Fibroblast of lung (primary cell): ENCODE measurements around the gene UBE2B. TPM values are rescaled to one million over a fixed set of nuclear protein-coding genes. Genes with fewer than 3 reads are reported as not detected.

ENCODE experiments used
- DNase-seq, 2 donors: peaks; one replicate each; pipeline versions ENCODE4 v3.0.0 to v3.0.0-alpha.2; 2010; ENCODE audit warnings: low read depth in 2 of 2
- H2AFZ ChIP-seq: 2 replicates; pipeline ENCODE4 v1.5.1; 2012; ENCODE audit warnings: low read length, control low read depth, inconsistent platforms
- H3K27ac ChIP-seq: 2 replicates; pipeline ENCODE4 v1.5.1; 2011; ENCODE audit warnings: low read length, control low read depth; ENCODE audit not compliant: insufficient read depth
- H3K27me3 ChIP-seq: 2 replicates; pipeline ENCODE4 v1.5.1; 2011; ENCODE audit warnings: mild to moderate bottlenecking, low read length; ENCODE audit not compliant: control insufficient read depth, insufficient read depth
- H3K36me3 ChIP-seq: 2 replicates; pipeline ENCODE4 v1.5.1; 2011; ENCODE audit warnings: low read length; ENCODE audit not compliant: control insufficient read depth, insufficient read depth
- H3K4me1 ChIP-seq: 2 replicates; pipeline ENCODE4 v1.5.1; 2011; ENCODE audit warnings: low read length; ENCODE audit not compliant: control insufficient read depth, insufficient read depth; ENCODE audit errors: extremely low read depth
- H3K4me2 ChIP-seq: 2 replicates; pipeline ENCODE4 v1.5.1; 2011; ENCODE audit warnings: low read length, control low read depth; ENCODE audit not compliant: insufficient read depth; ENCODE audit errors: extremely low read depth
- H3K4me3 ChIP-seq, 4 experiments: fragments of 200-600 bp in 1 of 4; sonication (generic) in 1 of 4; replicated peaks in 1 of 4; 2 replicates each; pipeline ENCODE4 v1.5.1; 2011 to 2016; ENCODE audit warnings: low read length in 4 of 4, low read depth in 3 of 4, mild to moderate bottlenecking in 3 of 4, control low read depth in 2 of 4, inconsistent platforms in 1 of 4, mixed read lengths in 1 of 4; ENCODE audit not compliant: insufficient read depth in 1 of 4; ENCODE audit errors: control extremely low read depth in 1 of 4
- H3K79me2 ChIP-seq: 2 replicates; pipeline ENCODE4 v1.5.1; 2012; ENCODE audit warnings: mild to moderate bottlenecking, low read length, inconsistent platforms; ENCODE audit not compliant: control insufficient read depth, insufficient read depth
- H3K9ac ChIP-seq: 2 replicates; pipeline ENCODE4 v1.5.1; 2011; ENCODE audit warnings: mild to moderate bottlenecking, low read length, control low read depth; ENCODE audit not compliant: insufficient read depth
- H3K9me3 ChIP-seq: 2 replicates; pipeline ENCODE4 v1.5.1; 2012; ENCODE audit warnings: low read depth, low read length; ENCODE audit not compliant: control insufficient read depth, insufficient read depth
- H4K20me1 ChIP-seq: 2 replicates; pipeline ENCODE4 v1.5.1; 2011; ENCODE audit warnings: low read length; ENCODE audit not compliant: control insufficient read depth, insufficient read depth; ENCODE audit errors: extremely low read depth
- EZH2 ChIP-seq: IDR thresholded peaks from 2 replicates; pipeline ENCODE4 v1.5.1; 2012; ENCODE audit warnings: low read length, control low read depth, mild to moderate bottlenecking; ENCODE audit errors: missing control alignments
- polyA plus RNA-seq, 2 donors: library from polyadenylated mRNA; depleted of rRNA in 1 of 2; stranded (reverse) in 1 of 2; unstranded in 1 of 2; fragments of >200 nt; gene quantifications; 2 replicates each; pipeline ENCODE4 v1.2.1, GENCODE V29; 2011 to 2012; ENCODE audit warnings: missing spikeins in 1 of 2
- total RNA-seq: library from RNA; depleted of rRNA; stranded (reverse); fragments of >200 nt; gene quantifications from 2 replicates; pipeline ENCODE4 v1.2.1, GENCODE V29; 2014
- TF ChIP-seq, protein P1 (sequence below), 2 donors: IDR thresholded peaks in 1 of 2; conservative IDR thresholded peaks in 1 of 2; 1 replicate in 1 of 2; 2 replicates in 1 of 2; pipeline ENCODE4 v1.5.1; 2011 to 2012; ENCODE audit warnings: low read length in 2 of 2, control low read depth in 1 of 2, inconsistent platforms in 1 of 2, low read depth in 1 of 2, mild to moderate bottlenecking in 1 of 2

The UBE2B gene
- total and polyA plus RNA-seq, 2 donors (not counting 1 experiment from before 2014, with no cell fraction given), result 31.9 to 93.2 TPM

DNA sequence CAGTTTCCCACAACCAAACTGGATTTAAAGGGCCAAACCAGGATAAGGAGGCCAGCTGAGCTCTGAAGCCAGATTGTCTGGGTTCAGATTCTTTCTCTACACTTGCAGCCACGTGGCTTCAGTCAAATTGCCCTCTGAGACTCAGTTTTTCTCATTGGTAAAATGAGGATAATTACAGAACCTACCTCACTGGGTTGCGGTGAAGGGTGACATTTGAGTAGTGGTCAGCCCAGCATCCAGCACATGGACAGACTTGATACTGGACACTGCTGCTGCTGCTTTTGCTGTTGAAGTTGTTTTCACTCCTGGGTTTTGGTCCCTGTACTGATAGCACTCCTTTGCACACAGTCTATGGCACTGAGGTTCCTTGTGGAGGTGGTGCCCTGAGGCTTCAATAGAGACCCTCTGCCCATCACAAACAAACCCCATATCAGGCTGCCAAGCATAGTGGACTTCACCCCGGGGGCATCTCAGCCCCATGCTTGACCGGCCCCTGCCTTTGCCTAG lies 66.0 kb downstream of the UBE2B start:
- no peaks in the 10 kb centered on the region for H4K20me1 ChIP-seq
- no peaks in the 10 kb centered on the region for H3K9me3 ChIP-seq
- TF ChIP-seq, protein P1, sequence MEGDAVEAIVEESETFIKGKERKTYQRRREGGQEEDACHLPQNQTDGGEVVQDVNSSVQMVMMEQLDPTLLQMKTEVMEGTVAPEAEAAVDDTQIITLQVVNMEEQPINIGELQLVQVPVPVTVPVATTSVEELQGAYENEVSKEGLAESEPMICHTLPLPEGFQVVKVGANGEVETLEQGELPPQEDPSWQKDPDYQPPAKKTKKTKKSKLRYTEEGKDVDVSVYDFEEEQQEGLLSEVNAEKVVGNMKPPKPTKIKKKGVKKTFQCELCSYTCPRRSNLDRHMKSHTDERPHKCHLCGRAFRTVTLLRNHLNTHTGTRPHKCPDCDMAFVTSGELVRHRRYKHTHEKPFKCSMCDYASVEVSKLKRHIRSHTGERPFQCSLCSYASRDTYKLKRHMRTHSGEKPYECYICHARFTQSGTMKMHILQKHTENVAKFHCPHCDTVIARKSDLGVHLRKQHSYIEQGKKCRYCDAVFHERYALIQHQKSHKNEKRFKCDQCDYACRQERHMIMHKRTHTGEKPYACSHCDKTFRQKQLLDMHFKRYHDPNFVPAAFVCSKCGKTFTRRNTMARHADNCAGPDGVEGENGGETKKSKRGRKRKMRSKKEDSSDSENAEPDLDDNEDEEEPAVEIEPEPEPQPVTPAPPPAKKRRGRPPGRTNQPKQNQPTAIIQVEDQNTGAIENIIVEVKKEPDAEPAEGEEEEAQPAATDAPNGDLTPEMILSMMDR (conservative IDR thresholded peaks at IDR 0.05 in 1 of 2, IDR thresholded peaks at IDR 0.05 in 1 of 2; ENCODE audit: low read depth in 1 of 2, low read length in 2 of 2), result no peak
- no peak for TF ChIP-seq EZH2
- H3K4me1 ChIP-seq, result peaks cover 37% of the 10 kb centered on the region
- no peak overlapping the region for H3K4me2 ChIP-seq
- no peaks in the 10 kb centered on the region for H3K27me3 ChIP-seq
- peak overlapping the region; percentile 94 for H3K27ac ChIP-seq
- H3K79me2 ChIP-seq, result no peaks in the 10 kb centered on the region
- DNase-seq, result peak in 1 of 2 donors; percentile 22
- no peak overlapping the region for H3K4me3 ChIP-seq
- H2AFZ ChIP-seq, result no peak overlapping the region
- H3K36me3 ChIP-seq, result no peaks in the 10 kb centered on the region
- peak overlapping the region; percentile 10 for H3K9ac ChIP-seq

DNA sequence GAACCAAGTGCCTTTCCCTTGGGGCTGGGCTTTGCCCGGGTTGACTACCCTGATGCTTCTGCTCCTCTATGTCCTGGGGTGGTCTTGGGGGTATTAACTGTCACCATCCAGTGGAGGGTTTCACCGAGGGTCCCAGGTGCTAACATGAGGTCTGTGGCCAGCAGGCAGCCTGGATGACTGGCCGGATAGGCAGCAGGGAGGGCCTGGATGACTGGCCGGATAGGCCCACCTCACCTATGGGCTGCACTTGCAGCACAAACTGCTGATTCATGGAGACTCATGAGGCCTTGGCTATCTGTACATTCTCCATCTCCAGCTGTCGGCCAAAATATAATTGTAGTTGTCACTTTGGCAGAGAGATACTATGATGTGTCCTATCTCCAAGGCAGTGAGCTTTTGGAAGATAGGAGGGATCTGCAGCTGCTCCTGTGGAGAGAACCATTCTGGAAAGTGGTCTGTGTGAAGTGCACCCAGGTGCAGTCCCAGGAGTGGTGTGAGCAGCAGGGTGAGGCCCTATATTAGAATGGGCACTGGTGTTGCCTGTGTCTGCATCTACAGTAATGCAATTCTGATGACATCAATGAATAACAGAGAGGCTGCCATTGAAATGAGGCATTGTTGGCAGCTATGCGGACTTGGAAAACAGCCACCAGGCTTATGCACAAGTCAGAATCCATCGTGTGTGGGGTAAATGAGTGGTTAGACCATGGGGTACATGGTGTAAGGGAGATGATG lies 66.6 kb downstream of the UBE2B start:
- H2AFZ ChIP-seq, result no peak overlapping the region
- H4K20me1 ChIP-seq, result no peaks in the 10 kb centered on the region
- DNase-seq, result peak; percentile 86
- H3K4me3 ChIP-seq, result no peak overlapping the region
- peak overlapping the region; percentile 77 for H3K4me2 ChIP-seq
- H3K36me3 ChIP-seq, result no peaks in the 10 kb centered on the region
- no peaks in the 10 kb centered on the region for H3K79me2 ChIP-seq
- no peaks in the 10 kb centered on the region for H3K27me3 ChIP-seq
- peaks cover 37% of the 10 kb centered on the region for H3K4me1 ChIP-seq
- no peaks in the 10 kb centered on the region for H3K9me3 ChIP-seq
- H3K9ac ChIP-seq, result peak overlapping the region; percentile 10
- TF ChIP-seq, protein P1 (conservative IDR thresholded peaks at IDR 0.05 in 1 of 2, IDR thresholded peaks at IDR 0.05 in 1 of 2; ENCODE audit: low read depth in 1 of 2, low read length in 2 of 2), result no peak
- TF ChIP-seq EZH2, result no peak
- H3K27ac ChIP-seq, result peak overlapping the region; percentile 94

DNA sequence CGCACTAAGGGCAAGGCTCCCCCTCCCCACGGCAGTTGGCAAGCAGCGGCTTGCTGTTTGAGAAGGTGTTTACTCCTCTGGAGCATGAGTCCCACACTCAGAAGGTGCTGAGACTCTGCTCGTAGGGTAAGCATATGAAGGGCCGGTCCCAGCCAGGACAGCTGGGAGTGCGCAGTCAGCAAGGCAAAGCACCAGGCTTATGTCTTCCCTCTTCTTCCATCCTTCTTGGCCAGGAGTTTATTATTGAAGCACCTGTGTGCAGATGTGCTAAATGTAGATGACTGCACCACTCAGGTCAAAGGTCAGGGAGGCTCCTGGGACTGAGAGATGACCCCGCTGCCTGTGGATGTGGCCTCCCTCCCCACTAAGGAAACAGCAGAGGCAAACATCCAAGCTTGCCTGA lies 67.4 kb downstream of the UBE2B start:
- no peaks in the 10 kb centered on the region for H4K20me1 ChIP-seq
- H3K4me1 ChIP-seq, result peaks cover 37% of the 10 kb centered on the region
- H3K36me3 ChIP-seq, result no peaks in the 10 kb centered on the region
- peak overlapping the region; percentile 94 for H3K27ac ChIP-seq
- DNase-seq, result peak in 1 of 2 donors; percentile 12
- H3K79me2 ChIP-seq, result no peaks in the 10 kb centered on the region
- H3K9ac ChIP-seq, result peak overlapping the region; percentile 17
- H2AFZ ChIP-seq, result no peak overlapping the region
- H3K9me3 ChIP-seq, result no peaks in the 10 kb centered on the region
- no peak for TF ChIP-seq EZH2
- TF ChIP-seq, protein P1 (conservative IDR thresholded peaks at IDR 0.05 in 1 of 2, IDR thresholded peaks at IDR 0.05 in 1 of 2; ENCODE audit: low read depth in 1 of 2, low read length in 2 of 2), result no peak
- H3K27me3 ChIP-seq, result no peaks in the 10 kb centered on the region
- H3K4me2 ChIP-seq, result peak overlapping the region; percentile 77
- peak overlapping the region in 2 of 4 experiments; percentile 4 to 8 for H3K4me3 ChIP-seq
